K562 (cell line): ENCODE measurements around the gene PAFAH1B2. TPM values are rescaled to one million over a fixed set of nuclear protein-coding genes. Genes with fewer than 3 reads are reported as not detected.
A peak's percentile ranks its signal among the peaks of the same experiment; 100 is the strongest.

ENCODE experiments used
- AFF1 ChIP-seq, 2 experiments: fragments of 450-650 bp; IDR thresholded peaks; 2 replicates each; pipeline ENCODE4 v1.6.1; 2018; ENCODE audit warnings: mild to moderate bottlenecking in 2 of 2, low read depth in 1 of 2; ENCODE audit not compliant: partially characterized antibody in 2 of 2
- BRCA1 ChIP-seq, 2 experiments: fragments of 450-650 bp in 1 of 2; sonication (generic) in 1 of 2; formaldehyde crosslinking in 1 of 2; IDR thresholded peaks; 2 replicates each; pipeline versions ENCODE4 v1.5.0 to v1.6.1; 2017 to 2020; ENCODE audit warnings: mild to moderate bottlenecking in 1 of 2, missing genetic modification reagents in 1 of 2
- CBX1 ChIP-seq: sonication (generic); IDR thresholded peaks from 2 replicates; pipeline ENCODE4 v1.6.1; 2016; ENCODE audit warnings: antibody characterized with exemption, low read depth, mild to moderate bottlenecking
- CREM ChIP-seq: IDR thresholded peaks from 2 replicates; pipeline ENCODE4 v1.6.1; 2014; ENCODE audit warnings: antibody characterized with exemption, low read depth
- HINFP ChIP-seq: fragments of 450-650 bp; conservative IDR thresholded peaks from 2 replicates; pipeline ENCODE4 v1.6.1; 2016; ENCODE audit warnings: missing genetic modification characterization, low read depth, mild to moderate bottlenecking, control low read depth, missing compliant biosample characterization
- HNRNPK ChIP-seq: fragments of 200-400 bp; formaldehyde crosslinking; IDR thresholded peaks from one replicate; pipeline ENCODE4 v1.6.1; 2018; ENCODE audit warnings: mild to moderate bottlenecking, low read depth, low read length; ENCODE audit not compliant: poor library complexity, severe bottlenecking
- MAX ChIP-seq: sonication (generic); formaldehyde crosslinking; IDR thresholded peaks from 2 replicates; pipeline ENCODE4 v1.9.0; 2022; ENCODE audit warnings: mild to moderate bottlenecking, missing genetic modification reagents
- MAZ ChIP-seq, 2 experiments: fragments of 450-650 bp in 1 of 2; sonication (generic) in 1 of 2; formaldehyde crosslinking; IDR thresholded peaks in 1 of 2; conservative IDR thresholded peaks in 1 of 2; 2 replicates each; pipeline versions ENCODE4 v1.4.0 to v1.5.0; 2020; ENCODE audit warnings: mild to moderate bottlenecking in 1 of 2, missing genetic modification reagents in 1 of 2
- MIER1 ChIP-seq: fragments of 450-650 bp; IDR thresholded peaks from 2 replicates; pipeline ENCODE4 v1.6.1; 2016; ENCODE audit warnings: antibody characterized with exemption, mild to moderate bottlenecking, low read depth
- MLX ChIP-seq, 2 experiments: fragments of 450-650 bp in 1 of 2; sonication (generic) in 1 of 2; formaldehyde crosslinking; conservative IDR thresholded peaks; 2 replicates each; pipeline versions ENCODE4 v1.4.0 to v1.8.1; 2020 to 2022; ENCODE audit warnings: mild to moderate bottlenecking in 1 of 2, missing genetic modification reagents in 1 of 2
- NUFIP1 ChIP-seq: fragments of 450-650 bp; IDR thresholded peaks from 2 replicates; pipeline ENCODE4 v1.6.1; 2018; ENCODE audit not compliant: partially characterized antibody
- PTTG1 ChIP-seq: fragments of 450-650 bp; IDR thresholded peaks from 2 replicates; pipeline ENCODE4 v1.6.1; 2016; ENCODE audit warnings: low read depth, mild to moderate bottlenecking, missing genetic modification characterization, missing compliant biosample characterization
- SMAD1 ChIP-seq: fragments of 150-350 bp; IDR thresholded peaks from 2 replicates; pipeline ENCODE4 v1.6.1; 2014; ENCODE audit warnings: low read length, low read depth; ENCODE audit not compliant: partially characterized antibody
- TRIM24 ChIP-seq, 2 experiments: fragments of 450-650 bp; IDR thresholded peaks; 2 replicates each; pipeline ENCODE4 v1.6.1; 2016
- ZNF655 ChIP-seq: fragments of 250-450 bp; sonication (Bioruptor Pico); IDR thresholded peaks from 2 replicates; pipeline ENCODE4 v1.5.0; 2021
- polyA plus RNA-seq, 8 experiments: library from polyadenylated mRNA; depleted of rRNA in 4 of 8; stranded (reverse) in 5 of 8; unstranded in 3 of 8; fragments of >200 nt; fragmentation: Nextera tagmentation in 2 of 8; fragmentation: Illumina TruSeq in 1 of 8; extraction: Ambion mirVana in 2 of 8; extraction: Trizol in 1 of 8; gene quantifications; 2 replicates each; pipeline versions ENCODE4 v1.2.1 to v1.2.3, GENCODE V29; 2011 to 2014; ENCODE audit warnings: inconsistent platforms in 1 of 8, missing spikeins in 1 of 8
- total RNA-seq, 7 experiments: library from RNA; depleted of rRNA in 6 of 7; stranded (reverse); fragments of >200 nt in 6 of 7; fragmentation: Illumina TruSeq in 2 of 7; extraction: Trizol in 2 of 7; gene quantifications; 2 replicates each; pipeline versions ENCODE4 v1.2.1 to v1.2.3, GENCODE V29; 2011 to 2021; ENCODE audit warnings: low replicate concordance in 1 of 7

Gene PAFAH1B2
- total and polyA plus RNA-seq, 9 of the 15 experiments (the other 6 are each of a cell fraction or from before 2014, with no cell fraction given) = 27.8 to 94.7 (median 64.9) TPM

- TF ChIP-seq PTTG1 (tag) (no peak), ZNF655 (CRISPR knock-in tag) (no peak), NUFIP1 (no peak), SMAD1 (no peak), AFF1 (IDR thresholded peaks at IDR 0.05; ENCODE audit: low read depth in 1 of 2, partially characterized antibody in 2 of 2) (peak in 1 of 2 experiments; percentile 42), BRCA1 (IDR thresholded peaks at IDR 0.05) (no peak), BRCA1 (CRISPR knock-in tag; IDR thresholded peaks at IDR 0.05) (no peak), MLX (CRISPR knock-in tag; conservative IDR thresholded peaks at IDR 0.05) (no peak), CBX1 (0 out of 2 replicates have a peak, but pooled peaks have one; percentile 32), TRIM24 (IDR thresholded peaks at IDR 0.05) (0 out of 4 replicates have a peak, but pooled peaks of 1 of the 2 experiments have one; percentile 9), MIER1 (peak; percentile 41; the same call in 1 of the 2 replicates), CREM (peak; percentile 96), HINFP (no peak), MAZ (CRISPR knock-in tag; conservative IDR thresholded peaks at IDR 0.05 in 1 of 2, IDR thresholded peaks at IDR 0.05 in 1 of 2) (peak; percentile 56 to 85; a peak in 3 of 4 replicates), MAX (CRISPR knock-in tag) (peak; percentile 80), HNRNPK (peak; percentile 81)
Observed at GRCh38 chr11:117098269-117099232, 45.5 kb upstream of the PAFAH1B2 start, which contains the start of gene SIK3 (continued).
